Endothelial cell (in vitro differentiated cells): ENCODE data around the gene MAMSTR. TPM values are rescaled to one million over a fixed set of nuclear protein-coding genes. Genes with fewer than 3 reads are reported as not detected.
A peak's percentile ranks its signal among the peaks of the same experiment; 100 is the strongest.

Source experiments
- DNase-seq: peaks from one replicate; pipeline ENCODE4 v3.0.0; 2021; ENCODE audit warnings: low spot score
- H3K27ac Mint-ChIP-seq: one replicate; pipeline ENCODE4 v1.8.0; 2021; ENCODE audit warnings: mixed read lengths, inconsistent platforms; ENCODE audit not compliant: unreplicated experiment
- H3K27me3 Mint-ChIP-seq: one replicate; pipeline ENCODE4 v1.8.0; 2021; ENCODE audit warnings: mild to moderate bottlenecking, moderate library complexity, mixed read lengths, inconsistent platforms; ENCODE audit not compliant: unreplicated experiment
- H3K36me3 Mint-ChIP-seq: one replicate; pipeline ENCODE4 v1.8.0; 2021; ENCODE audit warnings: mild to moderate bottlenecking, low read depth, mixed read lengths, inconsistent platforms; ENCODE audit not compliant: unreplicated experiment
- H3K4me1 Mint-ChIP-seq: one replicate; pipeline ENCODE4 v1.8.0; 2021; ENCODE audit warnings: mild to moderate bottlenecking, mixed read lengths, inconsistent platforms; ENCODE audit not compliant: unreplicated experiment
- H3K4me3 Mint-ChIP-seq: one replicate; pipeline ENCODE4 v1.8.0; 2021; ENCODE audit warnings: mild to moderate bottlenecking, mixed read lengths, inconsistent platforms; ENCODE audit not compliant: unreplicated experiment
- H3K9me3 Mint-ChIP-seq: one replicate; pipeline ENCODE4 v1.8.0; 2021; ENCODE audit warnings: mixed read lengths, inconsistent platforms; ENCODE audit not compliant: unreplicated experiment
- total RNA-seq: library from RNA; stranded (reverse); fragmentation: NEBNext Ultra II Directional; extraction: Animal tissue kit (Norgen Biotek cat#: 25700); gene quantifications from one replicate; pipeline ENCODE4 v1.2.1, GENCODE V29; 2021; ENCODE audit not compliant: unreplicated experiment
- TF ChIP-seq, protein P1 (sequence below): fragments of 200-600 bp; sonication (generic); IDR thresholded peaks from one replicate; pipeline ENCODE4 v1.5.0; 2021; ENCODE audit warnings: antibody characterized with exemption; ENCODE audit not compliant: unreplicated experiment

The MAMSTR gene
- total RNA-seq, 1 donor from 2014 or later: 1.5 TPM

DNA sequence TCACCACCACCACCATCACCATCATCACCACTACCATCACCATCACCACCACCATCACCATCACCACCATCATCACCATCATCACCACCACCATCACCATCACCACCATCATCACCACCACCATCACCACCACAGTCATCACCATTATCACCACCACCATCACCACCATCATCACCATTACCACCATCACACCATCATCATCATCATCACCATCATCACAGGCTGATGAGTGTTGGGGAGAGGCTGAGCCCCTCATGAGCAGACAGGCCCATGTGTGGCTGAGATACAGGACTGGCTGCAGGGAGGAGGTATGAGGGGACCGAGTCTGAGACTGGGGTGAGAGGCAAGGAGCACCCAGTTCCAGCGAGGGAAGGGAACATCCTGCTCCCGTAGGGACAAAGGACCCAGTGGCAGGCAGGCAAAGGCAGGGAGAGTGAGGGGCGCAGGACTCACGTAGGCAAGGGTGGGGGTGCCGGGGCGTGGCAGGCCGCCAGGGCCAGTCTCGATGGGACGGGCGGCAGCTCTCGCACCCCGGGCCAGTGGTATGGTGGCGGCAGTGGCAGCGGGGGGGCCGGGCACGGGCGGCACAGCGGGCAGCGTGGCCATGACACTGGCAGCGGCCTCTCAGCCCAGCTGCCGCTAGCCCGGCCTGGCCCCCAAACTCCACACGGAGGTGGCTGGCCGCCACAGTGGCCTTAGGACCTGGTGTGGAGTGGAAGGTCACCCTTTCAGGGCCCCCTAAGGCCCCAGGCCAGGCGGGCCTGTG lies 49.4 kb downstream of the MAMSTR start:
- H3K27me3 Mint-ChIP-seq: peaks cover 16% of the 10 kb centered on the region
- no peak overlapping the region for H3K27ac Mint-ChIP-seq
- TF ChIP-seq, protein P1, sequence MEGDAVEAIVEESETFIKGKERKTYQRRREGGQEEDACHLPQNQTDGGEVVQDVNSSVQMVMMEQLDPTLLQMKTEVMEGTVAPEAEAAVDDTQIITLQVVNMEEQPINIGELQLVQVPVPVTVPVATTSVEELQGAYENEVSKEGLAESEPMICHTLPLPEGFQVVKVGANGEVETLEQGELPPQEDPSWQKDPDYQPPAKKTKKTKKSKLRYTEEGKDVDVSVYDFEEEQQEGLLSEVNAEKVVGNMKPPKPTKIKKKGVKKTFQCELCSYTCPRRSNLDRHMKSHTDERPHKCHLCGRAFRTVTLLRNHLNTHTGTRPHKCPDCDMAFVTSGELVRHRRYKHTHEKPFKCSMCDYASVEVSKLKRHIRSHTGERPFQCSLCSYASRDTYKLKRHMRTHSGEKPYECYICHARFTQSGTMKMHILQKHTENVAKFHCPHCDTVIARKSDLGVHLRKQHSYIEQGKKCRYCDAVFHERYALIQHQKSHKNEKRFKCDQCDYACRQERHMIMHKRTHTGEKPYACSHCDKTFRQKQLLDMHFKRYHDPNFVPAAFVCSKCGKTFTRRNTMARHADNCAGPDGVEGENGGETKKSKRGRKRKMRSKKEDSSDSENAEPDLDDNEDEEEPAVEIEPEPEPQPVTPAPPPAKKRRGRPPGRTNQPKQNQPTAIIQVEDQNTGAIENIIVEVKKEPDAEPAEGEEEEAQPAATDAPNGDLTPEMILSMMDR: no peak
- DNase-seq: no peak
- no peaks in the 10 kb centered on the region for H3K9me3 Mint-ChIP-seq
- peak overlapping the region; percentile 74 for H3K4me3 Mint-ChIP-seq
- peaks cover 5% of the 10 kb centered on the region for H3K36me3 Mint-ChIP-seq
- H3K4me1 Mint-ChIP-seq: peaks cover 4% of the 10 kb centered on the region

DNA sequence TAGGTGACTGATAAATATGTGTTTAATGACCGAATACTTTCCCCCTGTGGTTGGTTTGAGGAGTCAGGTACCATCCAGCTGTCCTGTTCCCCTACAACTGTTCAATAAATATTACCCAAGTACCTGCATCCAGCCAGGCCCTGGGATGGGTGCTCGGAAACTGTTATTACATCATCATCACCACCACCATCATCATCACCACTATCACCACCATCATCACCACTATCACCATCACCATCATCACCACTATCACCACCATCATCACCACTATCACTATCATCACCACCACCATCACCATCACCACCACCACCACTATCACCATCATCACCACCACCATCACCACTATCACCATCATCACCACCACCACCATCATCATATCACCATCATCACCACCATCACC lies 50.8 kb downstream of the MAMSTR start:
- Mint-ChIP-seq H3K9me3 (no peaks in the 10 kb centered on the region), H3K4me1 (peaks cover 4% of the 10 kb centered on the region), H3K27me3 (peaks cover 14% of the 10 kb centered on the region), H3K4me3 (no peak overlapping the region), H3K36me3 (peaks cover 5% of the 10 kb centered on the region), H3K27ac (no peak overlapping the region)
- no peak for DNase-seq
- TF ChIP-seq, protein P1: no peak

DNA sequence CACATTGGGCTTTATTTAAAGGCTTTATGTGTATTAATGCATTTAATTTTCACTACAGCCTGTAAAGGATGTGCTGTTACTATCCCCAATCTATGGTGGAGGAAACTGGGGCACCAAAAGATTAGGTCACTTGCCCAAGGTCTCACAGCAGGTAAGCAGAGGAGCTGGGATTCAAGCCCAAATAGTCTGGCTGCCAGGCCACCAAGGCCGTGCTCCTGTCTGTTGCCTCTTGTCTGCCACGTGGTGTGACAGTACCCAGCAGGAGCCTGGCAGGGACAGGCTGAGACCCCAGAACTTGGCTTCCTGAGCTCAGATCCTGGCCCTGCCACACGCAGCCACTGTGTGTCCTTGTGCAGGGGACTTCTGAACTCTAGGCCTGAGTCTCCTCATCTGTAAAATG lies 51.2 kb downstream of the MAMSTR start:
- DNase-seq: no peak
- Mint-ChIP-seq H3K4me3 (no peak overlapping the region), H3K4me1 (peaks cover 4% of the 10 kb centered on the region), H3K27me3 (peaks cover 13% of the 10 kb centered on the region), H3K9me3 (no peaks in the 10 kb centered on the region), H3K36me3 (peaks cover 5% of the 10 kb centered on the region), H3K27ac (no peak overlapping the region)
- TF ChIP-seq, protein P1: no peak

- Mint-ChIP-seq H3K9me3 (no peaks in the 10 kb centered on the region), H3K4me3 (no peak overlapping the region), H3K27me3 (peaks cover 13% of the 10 kb centered on the region), H3K4me1 (peaks cover 4% of the 10 kb centered on the region), H3K36me3 (peaks cover 5% of the 10 kb centered on the region), H3K27ac (no peak overlapping the region)
- TF ChIP-seq, protein P1: no peak
- DNase-seq: no peak
Observed at GRCh38 chr19:48665786-48666185, 53.7 kb downstream of the MAMSTR start.

- peaks cover under 1% of the 10 kb centered on the region for H3K36me3 Mint-ChIP-seq
- H3K9me3 Mint-ChIP-seq: no peaks in the 10 kb centered on the region
- no peak overlapping the region for H3K27ac Mint-ChIP-seq
- H3K4me1 Mint-ChIP-seq: peaks cover under 1% of the 10 kb centered on the region
- no peak overlapping the region for H3K4me3 Mint-ChIP-seq
- TF ChIP-seq, protein P1: no peak
- no peak for DNase-seq
- H3K27me3 Mint-ChIP-seq: peaks cover 9% of the 10 kb centered on the region
Observed at GRCh38 chr19:48664476-48664875, 55.0 kb downstream of the MAMSTR start.
